Trophoblast cell (in vitro differentiated cells and primary cell): ENCODE data around the gene TRIM63.

Experiments used
- DNase-seq, 2 donors: peaks; one replicate each; pipeline ENCODE4 v3.0.0-alpha.2; 2016
- H2AFZ ChIP-seq: 2 replicates; pipeline ENCODE4 v1.6.1; 2013; ENCODE audit warnings: low read length, moderate library complexity, mild to moderate bottlenecking; ENCODE audit not compliant: insufficient read depth, poor library complexity
- H2AK5ac ChIP-seq: 2 replicates; pipeline ENCODE4 v1.6.1; 2013; ENCODE audit warnings: mild to moderate bottlenecking, low read length
- H2BK120ac ChIP-seq: 2 replicates; pipeline ENCODE4 v1.6.1; 2013; ENCODE audit warnings: low read length, mild to moderate bottlenecking, moderate library complexity; ENCODE audit not compliant: insufficient read depth, poor library complexity
- H2BK12ac ChIP-seq: 2 replicates; pipeline ENCODE4 v1.6.1; 2013; ENCODE audit warnings: mild to moderate bottlenecking, low read length, moderate library complexity
- H2BK5ac ChIP-seq: 2 replicates; pipeline ENCODE4 v1.6.1; 2013; ENCODE audit warnings: low read length, low read depth, moderate library complexity, mild to moderate bottlenecking; ENCODE audit not compliant: poor library complexity
- H3K14ac ChIP-seq: 2 replicates; pipeline ENCODE4 v1.6.1; 2013; ENCODE audit warnings: mild to moderate bottlenecking, low read length
- H3K18ac ChIP-seq: 2 replicates; pipeline ENCODE4 v1.6.1; 2013; ENCODE audit warnings: mild to moderate bottlenecking, low read length
- H3K23ac ChIP-seq: 2 replicates; pipeline ENCODE4 v1.6.1; 2013; ENCODE audit warnings: low read length
- H3K27ac ChIP-seq: 2 replicates; pipeline ENCODE4 v1.5.1; 2013; ENCODE audit warnings: low read depth, mild to moderate bottlenecking, inconsistent platforms, low read length, moderate library complexity
- H3K27me3 ChIP-seq: 2 replicates; pipeline ENCODE4 v1.6.1; 2013; ENCODE audit warnings: inconsistent platforms, mild to moderate bottlenecking, low read length, moderate library complexity; ENCODE audit not compliant: insufficient read depth
- H3K36me3 ChIP-seq, 2 experiments: 1 replicate in 1 of 2; 2 replicates in 1 of 2; pipeline ENCODE4 v1.6.1; 2013; ENCODE audit warnings: low read length in 2 of 2, mild to moderate bottlenecking in 2 of 2, moderate library complexity in 1 of 2; ENCODE audit not compliant: insufficient read depth in 2 of 2, control insufficient read depth in 1 of 2
- H3K4ac ChIP-seq: 2 replicates; pipeline ENCODE4 v1.6.1; 2013; ENCODE audit warnings: low read depth, mild to moderate bottlenecking, low read length, moderate library complexity
- H3K4me1 ChIP-seq, 2 experiments: 1 replicate in 1 of 2; 2 replicates in 1 of 2; pipeline ENCODE4 v1.6.1; 2013; ENCODE audit warnings: low read length in 2 of 2, mild to moderate bottlenecking in 2 of 2, moderate library complexity in 1 of 2; ENCODE audit not compliant: insufficient read depth in 2 of 2, control insufficient read depth in 1 of 2
- H3K4me2 ChIP-seq: 2 replicates; pipeline ENCODE4 v1.6.1; 2013; ENCODE audit warnings: inconsistent platforms, mild to moderate bottlenecking, low read length, moderate library complexity
- H3K4me3 ChIP-seq: 2 replicates; pipeline ENCODE4 v1.5.1; 2013; ENCODE audit warnings: mild to moderate bottlenecking, low read depth, low read length, inconsistent platforms
- H3K79me1 ChIP-seq: one replicate; pipeline ENCODE4 v1.6.1; 2013; ENCODE audit warnings: low read length
- H3K79me2 ChIP-seq: 2 replicates; pipeline ENCODE4 v1.6.1; 2013; ENCODE audit warnings: low read length, mild to moderate bottlenecking; ENCODE audit not compliant: control insufficient read depth, insufficient read depth, poor library complexity
- H3K9ac ChIP-seq: 2 replicates; pipeline ENCODE4 v1.6.1; 2013; ENCODE audit warnings: mild to moderate bottlenecking, low read length
- H3K9me3 ChIP-seq: 2 replicates; pipeline ENCODE4 v1.6.1; 2013; ENCODE audit warnings: low read depth, mild to moderate bottlenecking, control low read depth, inconsistent platforms, low read length; ENCODE audit not compliant: insufficient read depth
- H4K12ac ChIP-seq: 2 replicates; pipeline ENCODE4 v1.6.1; 2013; ENCODE audit warnings: low read depth, mild to moderate bottlenecking, low read length, moderate library complexity
- H4K8ac ChIP-seq: 2 replicates; pipeline ENCODE4 v1.6.1; 2013; ENCODE audit warnings: low read depth, mild to moderate bottlenecking, low read length, moderate library complexity
- H4K91ac ChIP-seq: one replicate; pipeline ENCODE4 v1.6.1; 2013; ENCODE audit warnings: low read depth, mild to moderate bottlenecking, low read length, moderate library complexity
- WGBS: extraction: QIAGEN DNeasy Blood & Tissue Kit; methylation state at CpG from one replicate; pipeline ENCODE4 v1.1.7; 2013; ENCODE audit warnings: missing lambda C conversion rate; ENCODE audit not compliant: insufficient read length, insufficient coverage; ENCODE audit errors: extremely low coverage; 5-methylcytosine and 5-hydroxymethylcytosine counted together

Gene TRIM63

GRCh38 chr1:26006710-26007109 is 60.7 kb downstream of the TRIM63 start:
- H4K8ac ChIP-seq = no peak overlapping the region
- H2AK5ac ChIP-seq = no peak overlapping the region
- H3K27ac ChIP-seq = no peak overlapping the region
- no peak overlapping the region for H2BK5ac ChIP-seq
- H3K14ac ChIP-seq = no peak overlapping the region
- no peak overlapping the region for H3K4me2 ChIP-seq
- H4K91ac ChIP-seq = no peak overlapping the region
- H2BK12ac ChIP-seq = no peak overlapping the region
- H2BK120ac ChIP-seq = no peak overlapping the region
- no peaks in the 10 kb centered on the region for H3K27me3 ChIP-seq
- no peaks in the 10 kb centered on the region for H3K9me3 ChIP-seq
- no peak overlapping the region for H3K23ac ChIP-seq
- H3K4me1 ChIP-seq = peaks cover 0 to 2% of the 10 kb centered on the region in 2 experiments
- no peak overlapping the region for H4K12ac ChIP-seq
- H3K79me1 ChIP-seq = no peaks in the 10 kb centered on the region
- no peak overlapping the region for H3K4me3 ChIP-seq
- H3K9ac ChIP-seq = no peak overlapping the region
- no peaks in the 10 kb centered on the region for H3K36me3 ChIP-seq
- H3K4ac ChIP-seq = no peak overlapping the region
- no peak for DNase-seq
- no peak overlapping the region for H2AFZ ChIP-seq
- H3K18ac ChIP-seq = no peak overlapping the region
- WGBS = no CpG with 5 or more reads among the region's 16 CpGs
- no peaks in the 10 kb centered on the region for H3K79me2 ChIP-seq

DNA sequence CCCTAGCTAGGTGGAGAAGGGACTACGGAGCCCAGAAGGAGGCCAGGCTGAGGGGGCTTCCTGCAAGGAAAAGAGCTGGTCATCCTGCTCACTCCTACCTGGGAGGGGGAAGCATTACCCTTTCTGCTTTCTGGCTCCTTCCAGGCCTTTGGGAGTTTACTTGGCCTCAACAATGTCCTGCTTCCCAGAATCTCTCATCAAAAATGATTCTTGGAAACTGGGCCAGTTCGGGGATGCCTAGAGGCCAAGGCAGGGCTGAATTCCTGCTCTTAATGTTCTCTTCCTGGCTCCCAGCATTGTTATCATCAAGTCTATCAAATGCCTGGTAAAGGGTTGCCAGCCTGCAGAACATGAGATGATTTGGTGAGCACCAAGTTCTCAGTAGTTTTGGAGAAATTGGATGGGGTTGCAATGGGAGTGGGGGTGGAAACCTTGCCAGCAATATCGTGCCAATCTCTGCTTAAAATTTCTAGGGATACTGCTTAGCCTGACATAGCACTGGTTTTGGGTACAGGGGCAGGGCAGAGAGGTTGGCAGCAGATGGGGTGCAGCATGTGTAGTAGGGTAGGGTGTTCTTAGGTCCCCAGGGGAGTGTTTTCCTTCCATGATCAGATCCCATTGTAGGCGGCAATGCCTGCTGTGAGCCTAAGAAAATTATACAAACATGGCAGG is 61.9 kb downstream of the TRIM63 start:
- DNase-seq = no peak
- no peak overlapping the region for H4K8ac ChIP-seq
- H3K23ac ChIP-seq = no peak overlapping the region
- H3K9me3 ChIP-seq = no peaks in the 10 kb centered on the region
- H3K27me3 ChIP-seq = no peaks in the 10 kb centered on the region
- no peaks in the 10 kb centered on the region for H3K36me3 ChIP-seq
- WGBS = no CpG with 5 or more reads among the region's 4 CpGs
- H3K79me2 ChIP-seq = no peaks in the 10 kb centered on the region
- no peak overlapping the region for H2BK5ac ChIP-seq
- H3K79me1 ChIP-seq = no peaks in the 10 kb centered on the region
- H4K12ac ChIP-seq = no peak overlapping the region
- no peak overlapping the region for H4K91ac ChIP-seq
- H3K27ac ChIP-seq = no peak overlapping the region
- H2BK12ac ChIP-seq = no peak overlapping the region
- no peak overlapping the region for H2BK120ac ChIP-seq
- no peak overlapping the region for H2AFZ ChIP-seq
- H3K4me3 ChIP-seq = no peak overlapping the region
- no peak overlapping the region for H3K4me2 ChIP-seq
- H2AK5ac ChIP-seq = no peak overlapping the region
- H3K18ac ChIP-seq = no peak overlapping the region
- no peak overlapping the region for H3K14ac ChIP-seq
- peaks cover 0 to 2% of the 10 kb centered on the region in 2 experiments for H3K4me1 ChIP-seq
- H3K9ac ChIP-seq = no peak overlapping the region
- no peak overlapping the region for H3K4ac ChIP-seq

- Histone ChIP-seq H3K9ac (no peak overlapping the region), H2BK12ac (no peak overlapping the region), H4K12ac (no peak overlapping the region), H3K14ac (no peak overlapping the region), H3K4me3 (no peak overlapping the region), H2BK120ac (no peak overlapping the region), H3K27ac (no peak overlapping the region), H4K91ac (no peak overlapping the region), H3K9me3 (no peaks in the 10 kb centered on the region), H3K4me1 (no peaks in the 10 kb centered on the region), H2AK5ac (no peak overlapping the region), H2AFZ (no peak overlapping the region), H3K4ac (no peak overlapping the region), H3K27me3 (no peaks in the 10 kb centered on the region), H3K4me2 (no peak overlapping the region), H2BK5ac (no peak overlapping the region), H3K79me1 (no peaks in the 10 kb centered on the region), H3K18ac (no peak overlapping the region), H3K79me2 (no peaks in the 10 kb centered on the region), H3K36me3 (no peaks in the 10 kb centered on the region), H4K8ac (no peak overlapping the region), H3K23ac (no peak overlapping the region)
- DNase-seq = no peak
- no CpG with 5 or more reads among the region's 2 CpGs for WGBS
These were observed 63.7 kb downstream of the TRIM63 start for GRCh38 chr1:26003756-26004155.

GRCh38 chr1:26003262-26003661 is 64.2 kb downstream of the TRIM63 start:
- no peaks in the 10 kb centered on the region for H3K79me1 ChIP-seq
- H3K18ac ChIP-seq = no peak overlapping the region
- H3K9ac ChIP-seq = no peak overlapping the region
- no peak overlapping the region for H3K4ac ChIP-seq
- H4K12ac ChIP-seq = no peak overlapping the region
- H3K79me2 ChIP-seq = no peaks in the 10 kb centered on the region
- H3K14ac ChIP-seq = no peak overlapping the region
- no peak overlapping the region for H2BK5ac ChIP-seq
- H2BK12ac ChIP-seq = no peak overlapping the region
- H3K4me3 ChIP-seq = no peak overlapping the region
- H4K8ac ChIP-seq = no peak overlapping the region
- H3K23ac ChIP-seq = no peak overlapping the region
- no peak overlapping the region for H3K4me2 ChIP-seq
- H3K36me3 ChIP-seq = no peaks in the 10 kb centered on the region
- no peaks in the 10 kb centered on the region for H3K9me3 ChIP-seq
- no peak overlapping the region for H4K91ac ChIP-seq
- no peaks in the 10 kb centered on the region for H3K27me3 ChIP-seq
- no peak overlapping the region for H2AFZ ChIP-seq
- no peak overlapping the region for H2AK5ac ChIP-seq
- DNase-seq = peak; percentile 48 to 79
- peaks cover 0 to 3% of the 10 kb centered on the region in 2 experiments for H3K4me1 ChIP-seq
- H2BK120ac ChIP-seq = no peak overlapping the region
- no peak overlapping the region for H3K27ac ChIP-seq
- WGBS = no CpG with 5 or more reads among the region's 4 CpGs
